ENCODE data around the gene VKORC1.
"Not testable (repeated sequence)": the region's sequence is repeated elsewhere in the genome, so short reads cannot be mapped to it uniquely, and the experiment has no call there.

Gene VKORC1

GRCh38 chr16:31094424-31095120 is at the start of gene VKORC1:
TSS of gene VKORC1 (minus strand) at chr16:31094797. CDS start at chr16:31094729, 68 bp downstream.
- DNase-seq (ENCODE audit: low read depth, low spot score), result peak; percentile 73

GRCh38 chr16:31143694-31144148 is 49.1 kb upstream of the VKORC1 start:
- no peak for DNase-seq (ENCODE audit: low read depth, low spot score)

DNA sequence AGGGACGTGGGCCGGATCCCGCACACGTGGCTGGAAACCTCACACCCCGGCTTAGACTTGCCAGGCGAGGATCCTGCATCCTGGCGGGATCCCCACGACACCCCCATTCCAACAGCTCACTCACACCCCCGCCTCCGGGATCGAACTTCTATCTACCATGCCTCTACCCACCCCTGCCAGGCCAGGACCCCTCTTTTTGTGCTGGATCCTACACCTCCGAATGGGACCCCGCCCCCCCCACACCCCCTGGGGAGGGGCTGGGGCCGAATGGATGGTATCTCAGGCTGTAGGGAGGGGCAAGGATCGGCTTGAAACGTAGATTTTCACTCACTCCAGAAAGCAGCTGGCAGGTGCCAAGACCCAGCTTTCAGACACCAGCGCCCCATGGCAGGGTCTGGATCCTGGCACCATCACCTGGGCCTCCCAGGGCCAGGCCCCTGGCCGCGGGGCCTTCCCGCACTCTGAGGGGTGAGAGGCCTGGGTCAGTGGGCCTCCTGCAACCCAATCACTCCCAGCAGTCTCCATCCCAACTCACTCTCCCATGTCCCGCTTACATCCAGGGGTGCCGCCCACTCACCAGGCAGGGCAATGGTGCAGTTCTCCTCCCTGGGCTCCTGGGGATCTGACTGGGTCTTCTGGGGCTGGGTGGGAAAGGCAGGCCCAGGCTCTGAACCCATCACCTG is 48.6 kb upstream of the VKORC1 start:
- no peak for DNase-seq (ENCODE audit: low read depth, low spot score)

DNA sequence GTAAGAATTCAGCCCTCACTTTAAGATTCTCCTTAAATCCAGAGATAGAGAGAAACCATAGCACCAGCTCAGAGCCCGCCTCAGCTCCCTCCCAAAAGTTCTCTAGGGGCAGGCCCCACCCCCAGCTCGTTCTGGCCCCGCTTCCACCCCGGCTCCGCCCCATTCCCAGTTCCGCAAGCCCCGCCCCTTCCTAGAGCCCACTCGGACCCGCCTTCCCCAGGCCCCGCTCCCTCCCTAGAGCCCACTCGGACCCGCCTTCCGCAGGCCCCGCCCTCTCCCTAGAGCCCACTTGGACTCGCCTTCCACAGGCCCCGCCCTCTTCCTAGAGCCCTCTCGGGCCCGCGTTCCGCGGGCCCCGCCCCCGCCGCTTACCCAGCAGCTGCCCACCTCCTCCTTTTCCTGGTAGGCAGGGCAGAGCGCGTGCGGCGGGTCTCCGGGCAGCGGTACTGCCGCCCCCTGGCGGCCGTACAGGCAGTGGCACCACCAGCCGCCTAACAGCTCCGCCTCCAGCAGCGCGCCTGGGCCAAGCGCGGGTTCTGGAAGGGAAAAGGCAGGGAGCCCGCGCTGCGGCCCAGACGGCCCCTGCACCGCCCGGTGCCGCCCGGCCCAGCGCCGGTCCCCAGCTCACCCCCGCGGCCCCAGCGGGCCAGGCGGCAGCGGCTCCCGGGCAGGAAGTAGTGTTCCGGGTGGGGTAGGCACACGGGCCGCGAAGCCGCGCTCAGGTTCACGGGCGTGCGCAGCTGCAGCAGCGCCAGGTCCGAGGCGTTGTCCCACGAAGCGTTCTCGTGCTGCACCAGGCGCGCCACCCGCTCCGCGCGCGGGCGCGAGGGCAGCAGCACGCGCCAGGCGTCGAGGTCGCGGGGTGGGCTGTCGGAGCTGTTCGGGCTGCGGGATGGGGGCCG is 47.8 kb upstream of the VKORC1 start:
- peak; percentile 89 for DNase-seq (ENCODE audit: low read depth, low spot score)

GRCh38 chr16:31141489-31142108 is 47.0 kb upstream of the VKORC1 start:
- DNase-seq (ENCODE audit: low read depth, low spot score), result no peak

DNA sequence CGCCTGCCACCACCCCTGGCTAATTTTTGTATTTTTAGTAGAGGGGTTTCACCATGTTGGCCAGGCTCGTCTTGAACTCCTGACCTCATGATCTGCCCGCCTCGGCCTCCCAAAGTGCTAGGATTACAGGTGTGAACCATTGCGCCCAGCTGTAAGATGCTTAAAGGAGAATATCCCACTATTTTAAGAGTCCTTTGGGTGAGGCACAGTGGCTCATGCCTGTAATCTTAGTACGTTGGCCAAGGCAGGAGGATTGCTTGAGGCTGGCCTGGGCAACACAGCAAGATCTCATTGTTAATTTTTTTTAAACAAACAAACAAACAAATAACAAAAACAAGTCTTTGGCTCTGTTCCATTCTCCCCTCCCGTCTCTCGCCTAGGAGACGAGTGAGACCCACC is 46.5 kb upstream of the VKORC1 start:
- DNase-seq (ENCODE audit: low read depth, low spot score), result not testable (repeated sequence)

DNA sequence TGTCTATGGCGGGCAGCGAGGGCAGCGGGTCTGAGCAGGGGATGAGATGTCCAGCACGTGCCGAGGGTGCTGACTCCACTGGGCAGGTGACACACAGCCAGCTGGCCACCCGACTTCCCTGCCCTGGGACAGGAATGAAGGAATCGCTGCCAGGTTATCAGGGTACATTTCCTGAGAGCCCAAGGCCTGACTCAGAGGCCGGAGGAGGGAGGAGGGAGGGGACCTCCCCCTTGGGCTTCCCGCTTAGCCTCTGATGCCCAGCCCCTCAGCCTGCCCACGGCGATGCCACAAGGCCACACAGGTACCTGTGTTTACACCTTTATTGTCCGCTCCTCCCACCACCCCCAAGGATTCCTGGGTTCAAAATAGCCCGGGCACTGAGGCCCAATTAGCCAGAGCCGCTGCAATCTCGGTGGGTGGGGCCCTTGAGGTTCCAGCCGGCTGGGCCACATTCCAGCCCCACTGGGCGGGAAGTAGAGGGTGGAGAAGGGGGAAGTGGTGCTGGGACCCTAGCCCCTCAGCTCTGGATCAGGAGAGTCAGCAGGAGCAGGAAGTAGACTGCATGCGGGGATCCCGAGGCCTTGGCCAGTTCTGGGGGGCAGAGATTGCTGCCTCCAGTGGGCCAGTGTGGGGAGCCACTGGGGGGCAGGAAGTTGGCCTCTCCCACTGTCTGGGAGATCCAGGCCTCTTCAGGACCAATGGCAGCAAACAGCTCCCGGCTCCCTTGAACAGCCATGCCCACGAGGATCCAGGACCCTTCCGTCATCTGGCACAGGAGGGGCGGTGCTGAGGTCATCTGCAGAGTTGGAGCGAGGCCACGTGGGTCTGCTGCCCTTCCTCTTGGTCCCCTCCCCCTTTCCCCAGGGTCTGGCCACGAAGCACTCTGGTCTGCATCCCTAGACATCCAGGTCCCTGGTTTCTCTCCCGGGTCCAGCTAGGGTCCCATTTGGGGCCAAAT is 44.3 kb upstream of the VKORC1 start:
- no peak for DNase-seq (ENCODE audit: low read depth, low spot score)

DNA sequence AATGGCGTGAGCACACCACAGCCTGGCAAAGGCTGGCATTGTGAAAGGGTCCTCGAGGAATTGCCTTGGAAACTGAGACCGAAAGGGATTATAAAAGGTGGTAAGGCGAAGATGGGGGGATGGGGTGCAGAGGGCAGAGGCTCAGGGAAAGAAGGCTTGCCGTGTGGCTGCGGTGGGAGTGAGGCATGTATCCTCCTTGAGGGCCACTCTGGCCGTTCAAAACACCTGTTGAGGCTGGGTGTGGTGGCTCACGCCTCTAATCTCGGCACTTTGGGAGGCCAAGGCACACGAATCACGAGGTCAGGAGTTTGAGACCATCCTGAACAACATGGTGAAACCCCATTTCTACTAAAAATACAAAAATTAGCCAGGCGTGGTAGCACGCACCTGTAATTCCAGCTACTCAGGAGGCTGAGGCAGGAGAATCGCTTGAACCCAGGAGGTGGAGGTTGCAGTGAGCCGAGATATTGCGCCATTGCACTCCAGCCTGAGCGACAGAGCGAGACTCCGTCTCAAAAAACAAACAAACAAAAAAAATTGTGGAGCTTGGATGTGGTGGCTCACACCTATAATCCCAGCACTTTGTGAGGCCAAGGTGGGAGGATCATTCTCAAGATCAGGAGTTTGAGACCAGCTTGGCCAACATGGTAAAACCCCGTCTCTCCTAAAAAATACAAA is 42.4 kb upstream of the VKORC1 start:
- not testable (repeated sequence) for DNase-seq (ENCODE audit: low read depth, low spot score)

DNA sequence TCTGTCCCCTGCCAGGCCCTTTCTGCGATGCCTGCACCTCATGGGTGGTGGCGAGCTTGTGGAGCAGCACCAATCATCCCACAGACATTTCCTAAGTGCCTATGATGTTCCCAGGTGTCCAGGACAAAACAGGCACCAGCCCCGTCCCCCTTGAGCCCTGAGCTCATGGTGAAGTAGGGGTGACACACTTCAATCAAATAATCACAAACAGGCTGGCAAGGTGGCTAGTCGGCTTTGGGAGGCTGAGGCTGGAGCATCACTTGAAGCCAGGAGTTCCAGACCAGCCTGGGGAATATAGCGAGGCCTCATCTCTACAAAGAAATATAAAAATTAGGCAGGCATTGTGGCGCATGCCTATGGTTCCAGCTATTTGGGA is 41.7 kb upstream of the VKORC1 start:
- no peak for DNase-seq (ENCODE audit: low read depth, low spot score)

GRCh38 chr16:31135535-31136286 is 41.1 kb upstream of the VKORC1 start, which contains the start of gene PRSS8:
TSS of gene PRSS8 (minus strand) at chr16:31135727. CDS start at chr16:31135498, 229 bp downstream.
- DNase-seq (ENCODE audit: low read depth, low spot score), result no peak

- DNase-seq (ENCODE audit: low read depth, low spot score), result no peak
Measured at GRCh38 chr16:31134625-31135534, 40.3 kb upstream of the VKORC1 start.

GRCh38 chr16:31134091-31134571 is 39.5 kb upstream of the VKORC1 start:
- DNase-seq (ENCODE audit: low read depth, low spot score), result no peak

GRCh38 chr16:31133046-31133501 is 38.5 kb upstream of the VKORC1 start:
- DNase-seq (ENCODE audit: low read depth, low spot score), result no peak

- no peak for DNase-seq (ENCODE audit: low read depth, low spot score)
Measured at GRCh38 chr16:31132303-31132979, 37.8 kb upstream of the VKORC1 start.

GRCh38 chr16:31131841-31132271 is 37.3 kb upstream of the VKORC1 start:
- DNase-seq (ENCODE audit: low read depth, low spot score), result no peak

- DNase-seq (ENCODE audit: low read depth, low spot score), result no peak
Measured at GRCh38 chr16:31131416-31131815, 36.8 kb upstream of the VKORC1 start.

- no peak for DNase-seq (ENCODE audit: low read depth, low spot score)
Measured at GRCh38 chr16:31130899-31131298, 36.3 kb upstream of the VKORC1 start.
